ENCODE results near the gene PEX3. TPM values are rescaled to one million over a fixed set of nuclear protein-coding genes. Genes with fewer than 3 reads are reported as not detected.

The PEX3 gene
- total and polyA plus RNA-seq, 10 of the 15 experiments (the other 5 are each of a cell fraction or from before 2014, with no cell fraction given) = 18.6 to 70.7 (median 38.6) TPM

DNA sequence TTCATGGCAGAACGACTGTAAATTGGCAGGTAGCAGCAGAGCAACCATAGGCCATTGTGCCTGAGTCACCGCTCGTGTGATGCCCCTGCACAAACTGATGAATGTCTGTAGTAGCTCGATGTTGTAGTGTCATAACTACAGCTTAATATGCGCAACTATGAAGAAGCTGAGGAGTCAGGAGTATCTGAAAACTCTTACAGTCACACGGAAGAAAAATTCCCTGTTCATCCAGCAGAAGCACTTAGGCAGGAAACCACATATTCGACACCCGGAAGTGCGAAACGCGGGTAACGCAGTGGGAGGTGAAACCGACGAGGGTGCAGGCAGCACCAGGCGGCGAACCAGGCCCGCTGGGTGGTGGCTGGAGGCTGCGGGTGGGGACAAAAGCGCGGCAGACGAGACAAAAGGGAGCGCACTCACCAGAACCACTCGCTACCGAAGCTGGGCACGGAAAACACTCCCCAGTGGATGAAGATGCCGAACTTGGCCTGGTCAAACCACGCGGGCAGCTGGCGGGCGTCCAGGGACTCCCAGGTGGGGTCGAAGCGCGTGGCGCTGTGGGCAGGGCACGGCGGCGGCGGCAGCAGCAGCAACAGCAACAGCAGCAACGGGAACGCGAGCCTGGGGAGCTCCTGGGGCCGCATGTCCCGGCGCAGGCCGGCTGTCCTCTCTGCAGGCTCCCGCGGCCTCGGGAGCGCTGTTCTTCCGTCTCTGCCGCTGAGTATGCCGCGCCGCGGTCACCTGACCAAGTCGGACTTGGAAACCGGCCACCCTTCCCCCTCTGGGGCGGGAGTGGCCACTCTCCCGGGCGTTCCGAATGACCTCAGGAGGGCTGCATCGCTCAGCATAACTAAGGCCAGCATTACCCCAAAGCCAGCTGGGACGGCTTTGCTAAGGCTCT, 60.6 kb downstream of the PEX3 start, which contains the start of gene FUCA2 (continued):
- no peak for TF ChIP-seq SIX5 (IDR thresholded peaks at IDR 0.05; ENCODE audit: low read depth, low read length, severe bottlenecking)
- TF ChIP-seq, protein P1, sequence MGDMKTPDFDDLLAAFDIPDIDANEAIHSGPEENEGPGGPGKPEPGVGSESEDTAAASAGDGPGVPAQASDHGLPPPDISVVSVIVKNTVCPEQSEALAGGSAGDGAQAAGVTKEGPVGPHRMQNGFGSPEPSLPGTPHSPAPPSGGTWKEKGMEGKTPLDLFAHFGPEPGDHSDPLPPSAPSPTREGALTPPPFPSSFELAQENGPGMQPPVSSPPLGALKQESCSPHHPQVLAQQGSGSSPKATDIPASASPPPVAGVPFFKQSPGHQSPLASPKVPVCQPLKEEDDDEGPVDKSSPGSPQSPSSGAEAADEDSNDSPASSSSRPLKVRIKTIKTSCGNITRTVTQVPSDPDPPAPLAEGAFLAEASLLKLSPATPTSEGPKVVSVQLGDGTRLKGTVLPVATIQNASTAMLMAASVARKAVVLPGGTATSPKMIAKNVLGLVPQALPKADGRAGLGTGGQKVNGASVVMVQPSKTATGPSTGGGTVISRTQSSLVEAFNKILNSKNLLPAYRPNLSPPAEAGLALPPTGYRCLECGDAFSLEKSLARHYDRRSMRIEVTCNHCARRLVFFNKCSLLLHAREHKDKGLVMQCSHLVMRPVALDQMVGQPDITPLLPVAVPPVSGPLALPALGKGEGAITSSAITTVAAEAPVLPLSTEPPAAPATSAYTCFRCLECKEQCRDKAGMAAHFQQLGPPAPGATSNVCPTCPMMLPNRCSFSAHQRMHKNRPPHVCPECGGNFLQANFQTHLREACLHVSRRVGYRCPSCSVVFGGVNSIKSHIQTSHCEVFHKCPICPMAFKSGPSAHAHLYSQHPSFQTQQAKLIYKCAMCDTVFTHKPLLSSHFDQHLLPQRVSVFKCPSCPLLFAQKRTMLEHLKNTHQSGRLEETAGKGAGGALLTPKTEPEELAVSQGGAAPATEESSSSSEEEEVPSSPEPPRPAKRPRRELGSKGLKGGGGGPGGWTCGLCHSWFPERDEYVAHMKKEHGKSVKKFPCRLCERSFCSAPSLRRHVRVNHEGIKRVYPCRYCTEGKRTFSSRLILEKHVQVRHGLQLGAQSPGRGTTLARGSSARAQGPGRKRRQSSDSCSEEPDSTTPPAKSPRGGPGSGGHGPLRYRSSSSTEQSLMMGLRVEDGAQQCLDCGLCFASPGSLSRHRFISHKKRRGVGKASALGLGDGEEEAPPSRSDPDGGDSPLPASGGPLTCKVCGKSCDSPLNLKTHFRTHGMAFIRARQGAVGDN (IDR thresholded peaks at IDR 0.05) = peak; percentile 76
- TF ChIP-seq, protein P2, sequence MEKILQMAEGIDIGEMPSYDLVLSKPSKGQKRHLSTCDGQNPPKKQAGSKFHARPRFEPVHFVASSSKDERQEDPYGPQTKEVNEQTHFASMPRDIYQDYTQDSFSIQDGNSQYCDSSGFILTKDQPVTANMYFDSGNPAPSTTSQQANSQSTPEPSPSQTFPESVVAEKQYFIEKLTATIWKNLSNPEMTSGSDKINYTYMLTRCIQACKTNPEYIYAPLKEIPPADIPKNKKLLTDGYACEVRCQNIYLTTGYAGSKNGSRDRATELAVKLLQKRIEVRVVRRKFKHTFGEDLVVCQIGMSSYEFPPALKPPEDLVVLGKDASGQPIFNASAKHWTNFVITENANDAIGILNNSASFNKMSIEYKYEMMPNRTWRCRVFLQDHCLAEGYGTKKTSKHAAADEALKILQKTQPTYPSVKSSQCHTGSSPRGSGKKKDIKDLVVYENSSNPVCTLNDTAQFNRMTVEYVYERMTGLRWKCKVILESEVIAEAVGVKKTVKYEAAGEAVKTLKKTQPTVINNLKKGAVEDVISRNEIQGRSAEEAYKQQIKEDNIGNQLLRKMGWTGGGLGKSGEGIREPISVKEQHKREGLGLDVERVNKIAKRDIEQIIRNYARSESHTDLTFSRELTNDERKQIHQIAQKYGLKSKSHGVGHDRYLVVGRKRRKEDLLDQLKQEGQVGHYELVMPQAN (conservative IDR thresholded peaks at IDR 0.05) = peak; percentile 43; the same call in 1 of the 2 replicates
- no peak for TF ChIP-seq SRF (IDR thresholded peaks at IDR 0.05; ENCODE audit: low read depth in 2 of 2, low read length in 2 of 2)
- TF ChIP-seq RAD21 (IDR thresholded peaks at IDR 0.05; ENCODE audit: insufficient read depth, low read depth, low read length) = no peak
